Hematopoietic multipotent progenitor cell treated with erythropoietin and hydrocortisone succinate and interleukin-3 and kit ligand, for 4 days (in vitro differentiated cells): ENCODE measurements around the gene GBX2.
A peak's percentile ranks its signal among the peaks of the same experiment; 100 is the strongest.

Source experiments
- DNase-seq: peaks from one replicate; pipeline ENCODE4 v3.0.0-alpha.2; 2015

GBX2 gene

GRCh38 chr2:236180076-236180816 lies 12.1 kb upstream of the GBX2 start:
- DNase-seq, result no peak

- DNase-seq, result no peak
Observed at GRCh38 chr2:236179236-236180075, 11.3 kb upstream of the GBX2 start.

- DNase-seq, result no peak
Observed at GRCh38 chr2:236178890-236179235, 10.7 kb upstream of the GBX2 start.

- peak; percentile 65 for DNase-seq
Observed at GRCh38 chr2:236177967-236178889, 10.0 kb upstream of the GBX2 start.

GRCh38 chr2:236177604-236177966 lies 9.4 kb upstream of the GBX2 start:
- DNase-seq, result peak; percentile 72

- DNase-seq, result no peak
Observed at GRCh38 chr2:236176951-236177350, 8.8 kb upstream of the GBX2 start.

- peak; percentile 61 for DNase-seq
Observed at GRCh38 chr2:236176417-236176816, 8.2 kb upstream of the GBX2 start.

GRCh38 chr2:236175548-236176150 lies 7.5 kb upstream of the GBX2 start:
- DNase-seq, result peak; percentile 27

- no peak for DNase-seq
Observed at GRCh38 chr2:236173729-236174607, 5.8 kb upstream of the GBX2 start.

- DNase-seq, result no peak
Observed at GRCh38 chr2:236173036-236173728, 5.0 kb upstream of the GBX2 start.

GRCh38 chr2:236172255-236173035 lies 4.3 kb upstream of the GBX2 start:
- no peak for DNase-seq

- no peak for DNase-seq
Observed at GRCh38 chr2:236171680-236172254, 3.6 kb upstream of the GBX2 start.

GRCh38 chr2:236171181-236171679 lies 3.0 kb upstream of the GBX2 start:
- DNase-seq, result no peak

- no peak for DNase-seq
Observed at GRCh38 chr2:236170590-236171165, 2.5 kb upstream of the GBX2 start.

GRCh38 chr2:236169741-236170589 lies 1.8 kb upstream of the GBX2 start:
- no peak for DNase-seq

GRCh38 chr2:236169151-236169721 lies 1.1 kb upstream of the GBX2 start:
- peak; percentile 28 for DNase-seq

- DNase-seq, result peak; percentile 36
Observed at GRCh38 chr2:236167297-236168109, 683 bp downstream of the GBX2 start.
